RWPE2 (cell line): ENCODE measurements around the gene NAA40.

Source experiments
- ATAC-seq: fragments of 200-7000 bp; cut with Tn5 transposase; 3 replicates; pipeline ENCODE4 v1.9.1; 2021; ENCODE audit warnings: low read depth
- DNase-seq: peaks from one replicate; pipeline ENCODE4 v3.0.0-alpha.2; 2020; ENCODE audit warnings: low spot score
- H3K27ac ChIP-seq: fragments of 450-650 bp; 2 replicates; pipeline ENCODE4 v1.5.1; 2017; ENCODE audit warnings: mild to moderate bottlenecking; ENCODE audit not compliant: poor library complexity, severe bottlenecking
- H3K27me3 ChIP-seq: fragments of 250-450 bp; sonication (Bioruptor Pico); 2 replicates; pipeline ENCODE4 v1.5.1; 2021; ENCODE audit warnings: mild to moderate bottlenecking, moderate library complexity; ENCODE audit not compliant: insufficient read depth, poor library complexity, severe bottlenecking
- H3K36me3 ChIP-seq: fragments of 250-450 bp; sonication (Bioruptor Pico); 2 replicates; pipeline ENCODE4 v1.5.1; 2020; ENCODE audit warnings: low read depth, mild to moderate bottlenecking, moderate library complexity
- H3K4me1 ChIP-seq: fragments of 250-450 bp; sonication (Bioruptor Pico); 2 replicates; pipeline ENCODE4 v1.5.1; 2021; ENCODE audit warnings: mild to moderate bottlenecking, moderate library complexity; ENCODE audit not compliant: insufficient read depth, poor library complexity, severe bottlenecking
- H3K4me3 ChIP-seq: fragments of 250-450 bp; sonication (Bioruptor Pico); 2 replicates; pipeline ENCODE4 v1.5.1; 2021; ENCODE audit warnings: mild to moderate bottlenecking, moderate library complexity; ENCODE audit not compliant: severe bottlenecking
- H3K9me3 ChIP-seq: fragments of 250-450 bp; sonication (Bioruptor Pico); 2 replicates; pipeline ENCODE4 v1.5.1; 2021; ENCODE audit warnings: mild to moderate bottlenecking, moderate library complexity; ENCODE audit not compliant: severe bottlenecking
- CTCF ChIP-seq: fragments of 450-650 bp; IDR thresholded peaks from one replicate; pipeline ENCODE4 v1.5.1; 2017; ENCODE audit warnings: mild to moderate bottlenecking, moderate library complexity; ENCODE audit not compliant: poor library complexity, severe bottlenecking

NAA40 gene

GRCh38 chr11:63908631-63909401 is 30.0 kb upstream of the NAA40 start:
- Histone ChIP-seq H3K4me3 (no peak overlapping the region), H3K27ac (no peak overlapping the region), H3K9me3 (no peaks in the 10 kb centered on the region), H3K36me3 (peaks cover 35% of the 10 kb centered on the region), H3K27me3 (no peaks in the 10 kb centered on the region), H3K4me1 (no peaks in the 10 kb centered on the region)
- ATAC-seq: no peak
- DNase-seq: no peak
- TF ChIP-seq CTCF: no peak

- DNase-seq (no peak), ATAC-seq (no peak)
- no peaks in the 10 kb centered on the region for H3K9me3 ChIP-seq
- TF ChIP-seq CTCF: no peak
- no peak overlapping the region for H3K27ac ChIP-seq
- no peaks in the 10 kb centered on the region for H3K4me1 ChIP-seq
- H3K27me3 ChIP-seq: no peaks in the 10 kb centered on the region
- H3K4me3 ChIP-seq: no peak overlapping the region
- peaks cover 24% of the 10 kb centered on the region for H3K36me3 ChIP-seq
Measured at GRCh38 chr11:63909591-63910506, 29.0 kb upstream of the NAA40 start.

- TF ChIP-seq CTCF: no peak
- H3K9me3 ChIP-seq: no peaks in the 10 kb centered on the region
- H3K4me1 ChIP-seq: no peaks in the 10 kb centered on the region
- H3K27me3 ChIP-seq: no peaks in the 10 kb centered on the region
- no peak overlapping the region for H3K4me3 ChIP-seq
- no peak overlapping the region for H3K27ac ChIP-seq
- DNase-seq: no peak
- H3K36me3 ChIP-seq: peaks cover 19% of the 10 kb centered on the region
- no peak for ATAC-seq
Measured at GRCh38 chr11:63910675-63911074, 28.1 kb upstream of the NAA40 start.

- no peak overlapping the region for H3K27ac ChIP-seq
- peaks cover 14% of the 10 kb centered on the region; the same call in 1 of the 2 replicates for H3K36me3 ChIP-seq
- H3K9me3 ChIP-seq: no peaks in the 10 kb centered on the region
- DNase-seq (no peak), ATAC-seq (no peak)
- TF ChIP-seq CTCF: no peak
- peaks cover 3% of the 10 kb centered on the region for H3K27me3 ChIP-seq
- H3K4me1 ChIP-seq: no peaks in the 10 kb centered on the region
- H3K4me3 ChIP-seq: no peak overlapping the region
Measured at GRCh38 chr11:63911440-63911839, 27.4 kb upstream of the NAA40 start.
